K562 (cell line): Measurements from ENCODE around the gene ASPHD1. TPM values are rescaled to one million over a fixed set of nuclear protein-coding genes. Genes with fewer than 3 reads are reported as not detected.

ENCODE experiments used
- CREB5 ChIP-seq: fragments of 250-450 bp; sonication (Bioruptor Pico); IDR thresholded peaks from 2 replicates; pipeline ENCODE4 v1.5.0; 2020; ENCODE audit warnings: mild to moderate bottlenecking
- CSDE1 ChIP-seq, 2 experiments: fragments of 450-650 bp; IDR thresholded peaks; 2 replicates each; pipeline ENCODE4 v1.6.1; 2016; ENCODE audit warnings: mild to moderate bottlenecking in 1 of 2
- DPF2 ChIP-seq: fragments of 450-650 bp; IDR thresholded peaks from 2 replicates; pipeline ENCODE4 v1.6.1; 2016
- EHMT2 ChIP-seq: fragments of 450-650 bp; IDR thresholded peaks from 2 replicates; pipeline ENCODE4 v1.6.1; 2018; ENCODE audit warnings: antibody characterized with exemption
- KDM4B ChIP-seq, 2 experiments: fragments of 450-650 bp in 1 of 2; sonication (generic) in 1 of 2; IDR thresholded peaks; 2 replicates each; pipeline ENCODE4 v1.6.1; 2016 to 2017; ENCODE audit warnings: borderline replicate concordance in 2 of 2, antibody characterized with exemption in 1 of 2, low read depth in 1 of 2, mild to moderate bottlenecking in 1 of 2
- KLF1 ChIP-seq: fragments of 450-650 bp; IDR thresholded peaks from 2 replicates; pipeline ENCODE4 v1.6.1; 2016; ENCODE audit warnings: missing genetic modification characterization, missing compliant biosample characterization
- NFRKB ChIP-seq: fragments of 450-650 bp; IDR thresholded peaks from 2 replicates; pipeline ENCODE4 v1.6.1; 2016; ENCODE audit warnings: low read depth
- NKRF ChIP-seq: fragments of 450-650 bp; IDR thresholded peaks from 2 replicates; pipeline ENCODE4 v1.6.1; 2016; ENCODE audit warnings: borderline replicate concordance
- PTRF ChIP-seq: fragments of 450-650 bp; IDR thresholded peaks from 2 replicates; pipeline ENCODE4 v1.6.1; 2016; ENCODE audit warnings: mild to moderate bottlenecking, missing genetic modification characterization, missing compliant biosample characterization
- RFX5 ChIP-seq: IDR thresholded peaks from 2 replicates; pipeline ENCODE4 v1.6.1; 2011; ENCODE audit warnings: low read depth, mild to moderate bottlenecking, improper control_type of control experiment, low read length
- TBP ChIP-seq: optimal IDR thresholded peaks from 2 replicates; pipeline ENCODE3; 2011; ENCODE audit warnings: low read depth, low read length, improper control_type of control experiment
- THRB ChIP-seq: fragments of 450-650 bp; formaldehyde crosslinking; conservative IDR thresholded peaks from 2 replicates; pipeline ENCODE4 v1.4.0; 2022; ENCODE audit warnings: mild to moderate bottlenecking, missing genetic modification characterization
- TOE1 ChIP-seq, 2 experiments: fragments of 450-650 bp in 1 of 2; sonication (generic) in 1 of 2; formaldehyde crosslinking in 1 of 2; IDR thresholded peaks; 2 replicates each; pipeline versions ENCODE4 v1.7.1 to v1.8.0; 2016 to 2022; ENCODE audit warnings: borderline replicate concordance in 2 of 2, mild to moderate bottlenecking in 2 of 2, antibody characterized with exemption in 1 of 2, inconsistent platforms in 1 of 2, low read depth in 1 of 2, missing genetic modification reagents in 1 of 2, moderate library complexity in 1 of 2
- ZBTB5 ChIP-seq: fragments of 450-650 bp; IDR thresholded peaks from 2 replicates; pipeline ENCODE4 v1.6.1; 2017; ENCODE audit warnings: antibody characterized with exemption
- ZFPM2 ChIP-seq: fragments of 250-450 bp; sonication (Bioruptor Pico); IDR thresholded peaks from 2 replicates; pipeline ENCODE4 v1.5.1; 2022; ENCODE audit warnings: mild to moderate bottlenecking
- ZNF140 ChIP-seq: fragments of 250-450 bp; sonication (Bioruptor Pico); IDR thresholded peaks from 2 replicates; pipeline ENCODE4 v1.8.0; 2021; ENCODE audit warnings: moderate library complexity, mild to moderate bottlenecking, inconsistent platforms
- ZNF347 ChIP-seq: fragments of 450-650 bp; formaldehyde crosslinking; IDR thresholded peaks from 2 replicates; pipeline ENCODE4 v1.4.0; 2020; ENCODE audit warnings: low read depth, mild to moderate bottlenecking, moderate library complexity
- ZNF561 ChIP-seq: fragments of 450-650 bp; formaldehyde crosslinking; conservative IDR thresholded peaks from 2 replicates; pipeline ENCODE4 v1.4.0; 2020; ENCODE audit warnings: mild to moderate bottlenecking, moderate library complexity
- ZNF699 ChIP-seq: fragments of 250-450 bp; sonication (Bioruptor Pico); IDR thresholded peaks from 2 replicates; pipeline ENCODE4 v1.8.0; 2021; ENCODE audit warnings: mild to moderate bottlenecking, moderate library complexity; ENCODE audit not compliant: insufficient replicate concordance
- ZNF778 ChIP-seq: fragments of 450-650 bp; formaldehyde crosslinking; IDR thresholded peaks from 2 replicates; pipeline ENCODE4 v1.4.0; 2020; ENCODE audit warnings: mild to moderate bottlenecking, moderate library complexity
- polyA plus RNA-seq, 8 experiments: library from polyadenylated mRNA; depleted of rRNA in 4 of 8; stranded (reverse) in 5 of 8; unstranded in 3 of 8; fragments of >200 nt; fragmentation: Nextera tagmentation in 2 of 8; fragmentation: Illumina TruSeq in 1 of 8; extraction: Ambion mirVana in 2 of 8; extraction: Trizol in 1 of 8; gene quantifications; 2 replicates each; pipeline versions ENCODE4 v1.2.1 to v1.2.3, GENCODE V29; 2011 to 2014; ENCODE audit warnings: inconsistent platforms in 1 of 8, missing spikeins in 1 of 8
- total RNA-seq, 7 experiments: library from RNA; depleted of rRNA in 6 of 7; stranded (reverse); fragments of >200 nt in 6 of 7; fragmentation: Illumina TruSeq in 2 of 7; extraction: Trizol in 2 of 7; gene quantifications; 2 replicates each; pipeline versions ENCODE4 v1.2.1 to v1.2.3, GENCODE V29; 2011 to 2021; ENCODE audit warnings: low replicate concordance in 1 of 7

ASPHD1 gene
- total and polyA plus RNA-seq, 9 of the 15 experiments (the other 6 are each of a cell fraction or from before 2014, with no cell fraction given): 0.03 to 0.70 (median 0.24) TPM; not detected in 5

DNA sequence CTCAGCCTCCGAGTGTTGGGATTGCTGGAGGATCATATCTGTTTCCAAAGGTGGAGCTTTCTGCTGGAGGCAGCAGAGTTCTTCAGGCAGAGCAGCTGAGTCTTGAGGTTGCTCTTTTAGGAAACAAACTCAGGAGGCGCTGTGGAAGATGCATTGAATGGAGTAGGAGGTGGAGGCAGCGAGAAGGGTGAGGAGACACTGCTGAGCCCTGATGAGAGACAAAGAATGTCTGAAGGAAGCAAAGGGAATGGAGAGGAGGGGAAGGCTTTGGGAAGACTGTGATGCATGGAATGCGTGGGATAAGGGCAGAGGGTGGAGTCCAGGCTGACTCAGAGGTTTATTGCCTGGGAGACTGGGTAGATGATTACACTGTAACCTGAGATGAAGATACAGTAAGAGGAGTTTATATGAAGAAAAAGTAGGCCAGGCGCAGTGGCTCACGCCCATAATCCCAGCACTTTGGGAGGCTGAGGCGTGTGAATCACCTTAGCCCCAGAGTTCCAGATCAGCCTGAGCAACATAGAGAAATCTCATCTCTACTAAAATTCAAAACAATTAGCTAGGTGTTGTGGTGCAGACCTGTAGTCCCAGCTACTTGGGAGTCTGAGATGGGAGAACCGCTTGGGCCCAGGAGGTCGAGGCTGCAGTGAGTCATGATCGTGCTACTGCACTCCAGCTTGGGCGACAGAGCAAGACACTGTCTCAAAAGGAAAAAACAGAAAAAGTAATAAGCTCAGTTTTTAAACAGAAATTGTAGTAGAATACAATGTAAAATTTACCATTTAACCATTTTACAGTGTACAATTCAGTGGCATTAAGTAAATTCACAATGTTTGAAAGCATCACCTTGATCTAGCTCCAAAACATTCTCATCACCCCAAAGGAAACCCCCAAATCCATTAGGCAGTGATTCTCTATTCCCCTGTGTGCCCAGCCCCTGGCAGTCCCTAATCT is 43.8 kb downstream of the ASPHD1 start (continued):
- peak; percentile 66 for TF ChIP-seq NKRF
- no peak for TF ChIP-seq ZNF140 (CRISPR knock-in tag)
- no peak for TF ChIP-seq PTRF
- TF ChIP-seq ZNF778 (CRISPR knock-in tag): no peak
- peak; percentile 83 for TF ChIP-seq EHMT2
- 0 out of 4 replicates have a peak, but pooled peaks of 1 of the 2 experiments have one; percentile 41 for TF ChIP-seq KDM4B (IDR thresholded peaks at IDR 0.05; ENCODE audit: borderline replicate concordance in 2 of 2, low read depth in 1 of 2)
- TF ChIP-seq CREB5 (CRISPR knock-in tag): no peak
- TF ChIP-seq ZFPM2 (CRISPR knock-in tag): no peak
- TF ChIP-seq CSDE1 (IDR thresholded peaks at IDR 0.05): no peak
- no peak; the same call in 1 of the 2 replicates for TF ChIP-seq DPF2
- no peak for TF ChIP-seq ZNF561 (CRISPR knock-in tag)
- no peak for TF ChIP-seq ZNF347
- TF ChIP-seq NFRKB: no peak
- 0 out of 2 replicates have a peak, but pooled peaks have one; percentile 11 for TF ChIP-seq THRB (CRISPR knock-in tag)
- no peak for TF ChIP-seq TBP
- no peak for TF ChIP-seq RFX5
- no peak for TF ChIP-seq TOE1 (IDR thresholded peaks at IDR 0.05; ENCODE audit: borderline replicate concordance)
- TF ChIP-seq TOE1 (CRISPR knock-in tag; IDR thresholded peaks at IDR 0.05; ENCODE audit: borderline replicate concordance, low read depth): no peak
- TF ChIP-seq ZNF699: no peak
- TF ChIP-seq KLF1 (tag): no peak; the same call in 1 of the 2 replicates
- TF ChIP-seq ZBTB5: no peak
